Stomach smooth muscle (tissue), 2 donors: ENCODE data around the gene TSPAN14.

ENCODE experiments used
- H3K27ac ChIP-seq: one replicate; pipeline ENCODE4 v1.7.0; 2013; ENCODE audit warnings: mild to moderate bottlenecking, low read length, inconsistent platforms
- H3K27me3 ChIP-seq, 2 donors: one replicate each; pipeline ENCODE4 v1.7.0; 2013; ENCODE audit warnings: low read length in 2 of 2; ENCODE audit not compliant: insufficient read depth in 2 of 2, control insufficient read depth in 1 of 2
- H3K36me3 ChIP-seq, 2 donors: one replicate each; pipeline ENCODE4 v1.7.0; 2013; ENCODE audit warnings: low read length in 2 of 2; ENCODE audit not compliant: control insufficient read depth in 2 of 2, insufficient read depth in 2 of 2
- H3K4me1 ChIP-seq: one replicate; pipeline ENCODE4 v1.7.0; 2013; ENCODE audit warnings: low read length; ENCODE audit not compliant: control insufficient read depth, insufficient read depth
- H3K4me3 ChIP-seq, 2 donors: one replicate each; pipeline ENCODE4 v1.7.0; 2013; ENCODE audit warnings: low read length in 2 of 2
- H3K9ac ChIP-seq, 2 donors: one replicate each; pipeline ENCODE4 v1.7.0; 2013; ENCODE audit warnings: low read length in 2 of 2, mild to moderate bottlenecking in 1 of 2
- H3K9me3 ChIP-seq, 2 donors: one replicate each; pipeline ENCODE4 v1.7.0; 2013; ENCODE audit warnings: low read length in 2 of 2; ENCODE audit not compliant: control insufficient read depth in 2 of 2
- donor health status: healthy.
- donor health status: Pancreatic carcinoma.

The TSPAN14 gene

GRCh38 chr10:80484243-80484642, 30.1 kb downstream of the TSPAN14 start:
- no peaks in the 10 kb centered on the region for H3K9me3 ChIP-seq
- no peak overlapping the region for H3K27ac ChIP-seq
- peaks cover 0 to 3% of the 10 kb centered on the region in 2 donors for H3K36me3 ChIP-seq
- peaks cover 14% of the 10 kb centered on the region for H3K4me1 ChIP-seq
- H3K4me3 ChIP-seq: no peak overlapping the region
- no peak overlapping the region for H3K9ac ChIP-seq
- no peaks in the 10 kb centered on the region for H3K27me3 ChIP-seq

- Histone ChIP-seq H3K36me3 (peaks cover 3 to 7% of the 10 kb centered on the region in 2 donors), H3K9me3 (no peaks in the 10 kb centered on the region), H3K4me1 (peaks cover 14% of the 10 kb centered on the region), H3K9ac (no peak overlapping the region), H3K27ac (no peak overlapping the region), H3K27me3 (no peaks in the 10 kb centered on the region), H3K4me3 (no peak overlapping the region)
Observed at GRCh38 chr10:80484676-80485075, 30.6 kb downstream of the TSPAN14 start.

GRCh38 chr10:80485076-80485945, 31.2 kb downstream of the TSPAN14 start:
- no peaks in the 10 kb centered on the region for H3K27me3 ChIP-seq
- peaks cover 3 to 13% of the 10 kb centered on the region in 2 donors for H3K36me3 ChIP-seq
- no peak overlapping the region for H3K4me3 ChIP-seq
- H3K27ac ChIP-seq: no peak overlapping the region
- no peaks in the 10 kb centered on the region for H3K9me3 ChIP-seq
- no peak overlapping the region for H3K9ac ChIP-seq
- H3K4me1 ChIP-seq: peaks cover 14% of the 10 kb centered on the region

GRCh38 chr10:80485946-80486764, 32.0 kb downstream of the TSPAN14 start:
- Histone ChIP-seq H3K4me1 (peaks cover 14% of the 10 kb centered on the region), H3K9me3 (no peaks in the 10 kb centered on the region), H3K27ac (no peak overlapping the region), H3K36me3 (peaks cover 7 to 20% of the 10 kb centered on the region in 2 donors), H3K4me3 (no peak overlapping the region), H3K27me3 (no peaks in the 10 kb centered on the region), H3K9ac (no peak overlapping the region)

GRCh38 chr10:80486785-80487420, 32.8 kb downstream of the TSPAN14 start:
- H3K4me3 ChIP-seq: no peak overlapping the region
- H3K9me3 ChIP-seq: no peaks in the 10 kb centered on the region
- peaks cover 14% of the 10 kb centered on the region for H3K4me1 ChIP-seq
- H3K27ac ChIP-seq: no peak overlapping the region
- H3K27me3 ChIP-seq: no peaks in the 10 kb centered on the region
- peaks cover 7 to 27% of the 10 kb centered on the region in 2 donors for H3K36me3 ChIP-seq
- no peak overlapping the region for H3K9ac ChIP-seq

GRCh38 chr10:80487421-80487785, 33.3 kb downstream of the TSPAN14 start:
- Histone ChIP-seq H3K27ac (no peak overlapping the region), H3K4me3 (no peak overlapping the region), H3K4me1 (peaks cover 14% of the 10 kb centered on the region)

GRCh38 chr10:80487791-80488538, 33.9 kb downstream of the TSPAN14 start:
- Histone ChIP-seq H3K9ac (no peak overlapping the region), H3K27me3 (no peaks in the 10 kb centered on the region), H3K36me3 (peaks cover 7 to 27% of the 10 kb centered on the region in 2 donors), H3K27ac (no peak overlapping the region), H3K4me3 (no peak overlapping the region), H3K4me1 (peaks cover 14% of the 10 kb centered on the region), H3K9me3 (no peaks in the 10 kb centered on the region)

More at GRCh38 chr10:80487421-80487785, 33.3 kb downstream of the TSPAN14 start:
- no peaks in the 10 kb centered on the region for H3K9me3 ChIP-seq
- H3K36me3 ChIP-seq: peaks cover 7 to 27% of the 10 kb centered on the region in 2 donors
- H3K9ac ChIP-seq: no peak overlapping the region
- H3K27me3 ChIP-seq: no peaks in the 10 kb centered on the region

- Histone ChIP-seq H3K27me3 (no peaks in the 10 kb centered on the region), H3K9me3 (no peaks in the 10 kb centered on the region), H3K9ac (no peak overlapping the region), H3K4me1 (peaks cover 14% of the 10 kb centered on the region), H3K4me3 (no peak overlapping the region), H3K27ac (no peak overlapping the region), H3K36me3 (peaks cover 7 to 27% of the 10 kb centered on the region in 2 donors)
Observed at GRCh38 chr10:80488539-80489066, 34.5 kb downstream of the TSPAN14 start.

GRCh38 chr10:80489371-80490112, 35.4 kb downstream of the TSPAN14 start:
- peaks cover 14% of the 10 kb centered on the region for H3K4me1 ChIP-seq
- H3K27ac ChIP-seq: no peak overlapping the region
- no peak overlapping the region for H3K4me3 ChIP-seq
- peaks cover 7 to 27% of the 10 kb centered on the region in 2 donors for H3K36me3 ChIP-seq
- no peak overlapping the region for H3K9ac ChIP-seq
- H3K9me3 ChIP-seq: no peaks in the 10 kb centered on the region
- no peaks in the 10 kb centered on the region for H3K27me3 ChIP-seq
